Measurements from ENCODE around the gene GABBR2.

GABBR2 gene

DNA sequence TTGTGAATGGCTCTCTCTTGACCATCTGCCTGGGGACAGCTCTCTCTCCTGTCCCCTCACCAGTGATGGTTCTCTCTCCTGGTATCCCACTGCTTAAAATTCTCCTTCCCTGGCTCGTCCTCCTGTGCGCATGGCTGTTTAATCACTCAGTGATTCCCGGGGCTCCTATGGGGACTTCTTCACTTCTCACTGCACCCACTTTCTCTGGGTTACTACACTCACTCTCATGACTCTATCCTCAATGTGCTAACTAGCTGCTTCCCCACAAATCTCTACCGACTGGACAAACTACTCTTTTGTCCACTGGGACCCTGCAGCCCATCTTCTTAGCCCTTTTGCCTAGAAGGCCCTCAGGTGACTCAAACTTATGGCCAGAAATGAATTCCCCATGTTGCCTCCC, 364.2 kb downstream of the GABBR2 start:
- TF ChIP-seq, protein P1, sequence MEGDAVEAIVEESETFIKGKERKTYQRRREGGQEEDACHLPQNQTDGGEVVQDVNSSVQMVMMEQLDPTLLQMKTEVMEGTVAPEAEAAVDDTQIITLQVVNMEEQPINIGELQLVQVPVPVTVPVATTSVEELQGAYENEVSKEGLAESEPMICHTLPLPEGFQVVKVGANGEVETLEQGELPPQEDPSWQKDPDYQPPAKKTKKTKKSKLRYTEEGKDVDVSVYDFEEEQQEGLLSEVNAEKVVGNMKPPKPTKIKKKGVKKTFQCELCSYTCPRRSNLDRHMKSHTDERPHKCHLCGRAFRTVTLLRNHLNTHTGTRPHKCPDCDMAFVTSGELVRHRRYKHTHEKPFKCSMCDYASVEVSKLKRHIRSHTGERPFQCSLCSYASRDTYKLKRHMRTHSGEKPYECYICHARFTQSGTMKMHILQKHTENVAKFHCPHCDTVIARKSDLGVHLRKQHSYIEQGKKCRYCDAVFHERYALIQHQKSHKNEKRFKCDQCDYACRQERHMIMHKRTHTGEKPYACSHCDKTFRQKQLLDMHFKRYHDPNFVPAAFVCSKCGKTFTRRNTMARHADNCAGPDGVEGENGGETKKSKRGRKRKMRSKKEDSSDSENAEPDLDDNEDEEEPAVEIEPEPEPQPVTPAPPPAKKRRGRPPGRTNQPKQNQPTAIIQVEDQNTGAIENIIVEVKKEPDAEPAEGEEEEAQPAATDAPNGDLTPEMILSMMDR (IDR thresholded peaks at IDR 0.05; ENCODE audit: low read depth, low read length) = no peak
- no peak overlapping the region for H3K4me3 ChIP-seq (ENCODE audit: low read depth, low read length)

DNA sequence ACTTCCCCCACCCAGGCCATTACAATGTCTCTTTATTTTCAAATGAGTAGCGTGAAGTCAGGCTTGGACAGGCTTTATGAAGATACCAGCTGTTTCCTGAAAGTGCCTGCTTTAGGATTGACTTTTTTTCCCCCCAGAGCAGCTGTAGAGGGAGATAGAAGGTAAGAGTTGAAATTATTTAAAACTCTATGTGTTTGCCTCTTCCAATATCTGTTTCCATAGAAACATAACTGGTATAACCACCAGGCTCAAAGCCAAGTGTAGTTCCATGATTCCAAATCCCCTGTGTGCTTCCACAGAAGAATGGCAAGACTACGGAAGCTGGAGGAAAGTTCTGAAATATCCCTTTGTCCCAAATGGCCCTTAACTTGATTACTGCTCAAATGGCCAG, 365.9 kb downstream of the GABBR2 start:
- H3K4me3 ChIP-seq (ENCODE audit: low read depth, low read length) = no peak overlapping the region
- TF ChIP-seq, protein P1 (IDR thresholded peaks at IDR 0.05; ENCODE audit: low read depth, low read length) = no peak

DNA sequence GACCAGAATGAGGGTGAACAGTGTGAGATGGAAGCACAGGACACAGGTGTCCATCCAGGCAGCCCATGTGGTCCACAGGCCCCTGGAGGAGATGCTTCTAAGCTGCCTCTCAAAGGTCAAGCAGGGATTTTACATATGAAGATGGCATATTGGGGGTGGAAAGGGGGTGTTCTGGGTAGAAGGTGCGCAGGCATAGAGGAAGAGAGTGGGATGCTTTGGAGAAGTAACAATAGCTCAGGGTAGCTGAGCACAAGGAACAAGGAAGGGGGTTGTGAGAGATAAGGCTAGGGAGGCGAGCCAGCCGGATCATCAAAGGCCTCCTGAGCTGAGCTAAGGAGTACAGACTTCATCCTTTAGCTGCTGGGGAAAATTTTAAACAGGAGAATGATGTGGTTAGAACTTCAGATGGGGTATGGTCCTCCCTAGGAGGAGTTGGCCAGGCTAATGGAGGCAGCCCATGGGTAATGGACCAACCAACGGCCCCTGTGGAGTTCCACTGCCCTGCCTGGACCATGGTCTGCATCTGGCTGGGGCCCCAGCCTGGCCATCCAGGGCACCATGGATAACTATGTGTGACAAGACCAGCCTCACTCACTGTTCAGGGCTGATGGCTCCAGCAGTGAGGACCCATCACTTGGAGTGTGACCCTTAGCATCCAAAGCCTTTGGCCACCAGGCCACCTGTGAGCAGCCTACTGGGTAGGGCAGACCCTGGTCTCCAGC, 366.5 kb downstream of the GABBR2 start:
- TF ChIP-seq, protein P1 (IDR thresholded peaks at IDR 0.05; ENCODE audit: low read depth, low read length) = no peak
- H3K4me3 ChIP-seq (ENCODE audit: low read depth, low read length) = no peak overlapping the region

DNA sequence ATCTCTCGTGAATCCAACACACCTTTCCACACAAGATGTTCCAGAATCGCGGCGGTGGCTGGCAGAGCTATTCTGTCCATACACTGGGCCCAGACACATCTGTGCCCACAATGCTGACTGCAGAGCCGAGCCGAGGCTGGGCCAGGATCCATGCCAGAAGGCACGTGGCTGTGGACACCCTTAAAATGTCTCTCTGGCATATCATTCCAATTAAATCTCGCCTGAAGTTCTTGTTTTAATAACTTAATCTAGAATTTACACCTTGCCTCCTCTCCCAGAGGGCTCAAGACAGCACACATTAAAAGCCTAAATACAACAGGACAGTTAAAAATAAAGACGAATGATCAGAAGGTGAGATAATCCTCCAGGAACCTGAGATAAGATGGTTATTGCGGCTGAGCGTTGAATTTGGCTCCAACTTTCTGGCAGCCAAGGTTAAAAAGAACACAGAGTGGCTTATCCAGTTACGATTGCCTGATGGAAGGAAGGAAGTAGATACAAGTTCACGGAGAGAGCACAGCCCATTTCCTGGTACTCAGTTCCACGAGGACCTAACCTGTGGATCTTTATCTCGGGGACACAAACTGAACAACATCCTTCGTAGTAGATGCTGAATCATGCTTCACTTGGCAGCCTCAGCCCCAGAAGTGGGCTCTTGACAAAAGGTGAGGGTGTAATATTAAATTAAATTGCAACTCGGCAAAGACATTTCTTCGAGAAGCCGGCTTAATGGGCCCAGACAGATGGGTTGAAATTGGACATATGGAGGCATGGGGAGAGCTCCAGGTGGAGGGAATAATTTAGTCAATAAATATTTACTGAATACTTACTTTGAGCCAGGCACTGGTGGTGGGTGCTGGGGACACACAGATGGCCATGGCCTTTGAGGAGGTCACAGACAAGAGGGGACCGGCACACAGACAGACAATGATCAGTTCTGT, 367.3 kb downstream of the GABBR2 start:
- no peak overlapping the region for H3K4me3 ChIP-seq (ENCODE audit: low read depth, low read length)
- TF ChIP-seq, protein P1 (IDR thresholded peaks at IDR 0.05; ENCODE audit: low read depth, low read length) = no peak

DNA sequence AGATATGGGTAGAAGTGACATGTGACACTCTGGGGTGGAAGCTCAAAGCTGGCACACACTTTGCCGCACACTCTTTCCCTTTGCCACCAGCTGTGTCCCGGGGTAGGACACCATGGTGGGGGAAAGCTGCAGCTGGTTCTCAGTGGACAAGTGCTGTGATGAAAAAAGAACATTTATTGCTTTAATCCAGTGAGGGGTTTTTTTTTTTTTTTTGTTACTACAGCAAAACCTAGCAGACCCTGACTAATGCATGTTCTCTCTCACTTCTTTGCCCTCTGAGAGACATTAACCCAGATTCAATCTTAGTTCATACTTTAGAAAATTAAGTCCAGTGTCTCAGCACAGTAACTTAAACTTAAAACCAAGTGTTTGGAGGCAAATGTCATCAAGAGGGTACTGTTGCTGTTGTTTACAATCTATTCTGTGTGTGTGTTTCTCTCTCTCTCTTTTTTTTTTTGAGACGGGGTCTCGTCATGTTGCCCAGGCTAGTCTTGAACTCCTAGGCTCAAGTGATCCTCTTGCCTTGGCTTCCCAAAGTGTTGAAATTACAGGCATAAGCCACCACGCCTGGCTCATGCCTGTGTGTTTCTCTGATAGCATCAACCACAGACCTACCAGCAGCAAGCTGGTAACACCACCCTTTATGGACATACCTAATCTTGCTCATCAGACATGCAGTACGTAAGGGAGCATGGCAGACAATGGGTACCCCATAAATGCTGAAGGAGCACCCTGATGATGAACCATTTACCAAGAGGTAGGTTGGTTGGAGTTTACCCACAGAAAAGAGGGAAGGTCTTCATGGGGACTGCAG, 368.5 kb downstream of the GABBR2 start:
- TF ChIP-seq, protein P1 (IDR thresholded peaks at IDR 0.05; ENCODE audit: low read depth, low read length) = no peak

DNA sequence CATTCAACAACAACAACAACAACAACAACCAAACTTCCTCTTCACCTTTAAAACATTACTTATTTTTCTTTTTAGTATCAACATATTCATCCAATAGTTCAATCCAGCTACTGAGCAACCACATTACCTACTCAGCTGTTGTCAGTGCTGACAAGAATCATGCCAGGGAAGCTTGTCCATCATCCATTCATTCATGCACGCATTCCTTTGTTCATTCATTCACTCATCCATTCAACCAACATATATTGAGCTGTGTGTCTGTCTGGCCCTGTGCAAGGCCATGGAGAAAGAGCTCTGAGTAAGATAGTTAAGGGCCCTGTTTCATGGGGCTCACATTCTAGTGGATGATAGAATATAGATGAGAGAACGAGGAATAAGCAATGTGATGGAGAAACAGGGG, 373.1 kb downstream of the GABBR2 start:
- TF ChIP-seq, protein P1 (IDR thresholded peaks at IDR 0.05; ENCODE audit: low read depth, low read length) = no peak
- H3K4me3 ChIP-seq (ENCODE audit: low read depth, low read length) = no peak overlapping the region

More for the DNA sequence above, 368.5 kb downstream of the GABBR2 start:
- H3K4me3 ChIP-seq (ENCODE audit: low read depth, low read length) = no peak overlapping the region
